ENCODE data around the gene DDX11.
"Not testable (repeated sequence)": the region's sequence is repeated elsewhere in the genome, so short reads cannot be mapped to it uniquely, and the experiment has no call there.

Gene DDX11

GRCh38 chr12:31074333-31074874 lies 744 bp downstream of the DDX11 start:
- DNase-seq (ENCODE audit: low read depth), result not testable (repeated sequence)
- H3K4me3 ChIP-seq (ENCODE audit: control insufficient read depth, low read depth, low read length), result peak overlapping the region; percentile 70
- TF ChIP-seq CTCF (IDR thresholded peaks at IDR 0.05; ENCODE audit: control insufficient read depth, insufficient read depth, low read depth, low read length, missing control alignments), result peak; percentile 16

- DNase-seq (ENCODE audit: low read depth); H3K4me3 ChIP-seq (ENCODE audit: control insufficient read depth, low read depth, low read length): not testable (repeated sequence)
These were observed 2.5 kb downstream of the DDX11 start for GRCh38 chr12:31076150-31076549.

- not testable (repeated sequence) for H3K4me3 ChIP-seq (ENCODE audit: control insufficient read depth, low read depth, low read length); DNase-seq (ENCODE audit: low read depth)
These were observed 3.4 kb downstream of the DDX11 start for GRCh38 chr12:31077095-31077494.

GRCh38 chr12:31077998-31078397 lies 4.3 kb downstream of the DDX11 start:
- not testable (repeated sequence) for DNase-seq (ENCODE audit: low read depth); H3K4me3 ChIP-seq (ENCODE audit: control insufficient read depth, low read depth, low read length)

- H3K4me3 ChIP-seq (ENCODE audit: control insufficient read depth, low read depth, low read length); DNase-seq (ENCODE audit: low read depth): not testable (repeated sequence)
These were observed 5.8 kb downstream of the DDX11 start for GRCh38 chr12:31079421-31079820.

- not testable (repeated sequence) for DNase-seq (ENCODE audit: low read depth)
These were observed 6.6 kb downstream of the DDX11 start for GRCh38 chr12:31080221-31080620.

GRCh38 chr12:31081274-31081673 lies 7.6 kb downstream of the DDX11 start:
- H3K4me3 ChIP-seq (ENCODE audit: control insufficient read depth, low read depth, low read length); DNase-seq (ENCODE audit: low read depth): not testable (repeated sequence)

More at GRCh38 chr12:31080221-31080620, 6.6 kb downstream of the DDX11 start:
- not testable (repeated sequence) for H3K4me3 ChIP-seq (ENCODE audit: control insufficient read depth, low read depth, low read length)

- not testable (repeated sequence) for DNase-seq (ENCODE audit: low read depth); H3K4me3 ChIP-seq (ENCODE audit: control insufficient read depth, low read depth, low read length)
These were observed 10.6 kb downstream of the DDX11 start for GRCh38 chr12:31084241-31084640.

- DNase-seq (ENCODE audit: low read depth), result not testable (repeated sequence)
These were observed 12.4 kb downstream of the DDX11 start for GRCh38 chr12:31086032-31086431.

GRCh38 chr12:31087486-31087885 lies 13.8 kb downstream of the DDX11 start:
- DNase-seq (ENCODE audit: low read depth), result not testable (repeated sequence)

More at GRCh38 chr12:31086032-31086431, 12.4 kb downstream of the DDX11 start:
- not testable (repeated sequence) for H3K4me3 ChIP-seq (ENCODE audit: control insufficient read depth, low read depth, low read length)

GRCh38 chr12:31087956-31088355 lies 14.3 kb downstream of the DDX11 start:
- DNase-seq (ENCODE audit: low read depth); H3K4me3 ChIP-seq (ENCODE audit: control insufficient read depth, low read depth, low read length): not testable (repeated sequence)

More at GRCh38 chr12:31087486-31087885, 13.8 kb downstream of the DDX11 start:
- not testable (repeated sequence) for H3K4me3 ChIP-seq (ENCODE audit: control insufficient read depth, low read depth, low read length)

- no peak for DNase-seq (ENCODE audit: low read depth)
- no peak for TF ChIP-seq CTCF (IDR thresholded peaks at IDR 0.05; ENCODE audit: control insufficient read depth, insufficient read depth, low read depth, low read length, missing control alignments)
- no peak overlapping the region for H3K4me3 ChIP-seq (ENCODE audit: control insufficient read depth, low read depth, low read length)
These were observed 15.4 kb downstream of the DDX11 start for GRCh38 chr12:31089072-31089471.

- not testable (repeated sequence) for DNase-seq (ENCODE audit: low read depth); H3K4me3 ChIP-seq (ENCODE audit: control insufficient read depth, low read depth, low read length)
These were observed 18.0 kb downstream of the DDX11 start for GRCh38 chr12:31091629-31092028.

- DNase-seq (ENCODE audit: low read depth); H3K4me3 ChIP-seq (ENCODE audit: control insufficient read depth, low read depth, low read length): not testable (repeated sequence)
These were observed 19.1 kb downstream of the DDX11 start for GRCh38 chr12:31092718-31093117.

- not testable (repeated sequence) for H3K4me3 ChIP-seq (ENCODE audit: control insufficient read depth, low read depth, low read length); DNase-seq (ENCODE audit: low read depth)
These were observed 21.6 kb downstream of the DDX11 start for GRCh38 chr12:31095080-31095860.

- not testable (repeated sequence) for H3K4me3 ChIP-seq (ENCODE audit: control insufficient read depth, low read depth, low read length); DNase-seq (ENCODE audit: low read depth)
These were observed 22.8 kb downstream of the DDX11 start for GRCh38 chr12:31096251-31097065.
